HEK293T (cell line): ENCODE results near the gene TREML1.

Experiments
- ARNT ChIP-seq: fragments of 450-650 bp; IDR thresholded peaks from 2 replicates; pipeline ENCODE4 v1.6.1; 2017; ENCODE audit warnings: mild to moderate bottlenecking
- BHLHE40 ChIP-seq: fragments of 450-650 bp; IDR thresholded peaks from 2 replicates; pipeline ENCODE4 v1.6.1; 2016; ENCODE audit warnings: mild to moderate bottlenecking, moderate library complexity, borderline replicate concordance
- ELF4 ChIP-seq: fragments of 450-650 bp; IDR thresholded peaks from 2 replicates; pipeline ENCODE4 v1.6.1; 2017; ENCODE audit warnings: antibody characterized with exemption
- FOXK2 ChIP-seq: fragments of 450-650 bp; IDR thresholded peaks from 2 replicates; pipeline ENCODE4 v1.6.1; 2016; ENCODE audit warnings: mild to moderate bottlenecking
- LEF1 ChIP-seq: fragments of 450-650 bp; IDR thresholded peaks from 2 replicates; pipeline ENCODE4 v1.6.1; 2017; ENCODE audit warnings: mild to moderate bottlenecking, borderline replicate concordance
- NFRKB ChIP-seq: fragments of 450-650 bp; IDR thresholded peaks from 2 replicates; pipeline ENCODE4 v1.6.1; 2016; ENCODE audit warnings: mild to moderate bottlenecking, moderate library complexity
- SUZ12 ChIP-seq: fragments of 450-650 bp; IDR thresholded peaks from 2 replicates; pipeline ENCODE4 v1.6.1; 2016; ENCODE audit warnings: mild to moderate bottlenecking
- TARDBP ChIP-seq: fragments of 450-650 bp; IDR thresholded peaks from 2 replicates; pipeline ENCODE4 v1.6.1; 2016
- ZNF384 ChIP-seq: fragments of 450-650 bp; IDR thresholded peaks from 2 replicates; pipeline ENCODE4 v1.6.1; 2016

- TF ChIP-seq LEF1, result no peak
- TF ChIP-seq FOXK2, result no peak
- TF ChIP-seq TARDBP, result no peak
- TF ChIP-seq NFRKB, result no peak
- no peak for TF ChIP-seq ZNF384
- TF ChIP-seq SUZ12, result no peak
- no peak for TF ChIP-seq ARNT
- no peak for TF ChIP-seq BHLHE40
- no peak for TF ChIP-seq ELF4
These were observed 17.8 kb upstream of the TREML1 start for GRCh38 chr6:41171908-41172307.
